Panc1 (cell line): ENCODE results near the gene ERC2.

Experiments used
- CTCF ChIP-seq: fragments of 450-650 bp; IDR thresholded peaks from 2 replicates; pipeline ENCODE4 v1.5.1; 2017; ENCODE audit warnings: mild to moderate bottlenecking
- POLR2AphosphoS5 ChIP-seq: IDR thresholded peaks from 2 replicates; pipeline ENCODE4 v1.6.1; 2012; ENCODE audit warnings: mild to moderate bottlenecking, low read depth, low read length, moderate library complexity
- REST ChIP-seq, 2 experiments: IDR thresholded peaks; 2 replicates each; pipeline ENCODE4 v1.6.1; 2011 to 2012; ENCODE audit warnings: low read depth in 2 of 2, control low read depth in 1 of 2, low read length in 1 of 2, mild to moderate bottlenecking in 1 of 2, moderate library complexity in 1 of 2; ENCODE audit not compliant: insufficient read depth in 1 of 2

GRCh38 chr3:55771503-55771902, 696.8 kb downstream of the ERC2 start:
- no peak for TF ChIP-seq CTCF
- TF ChIP-seq POLR2AphosphoS5 = no peak
- TF ChIP-seq REST (IDR thresholded peaks at IDR 0.05; ENCODE audit: insufficient read depth in 1 of 2, low read depth in 2 of 2, low read length in 1 of 2) = no peak
